Ovary (tissue), 9 donors: ENCODE data around the gene HIVEP3. TPM values are rescaled to one million over a fixed set of nuclear protein-coding genes. Genes with fewer than 3 reads are reported as not detected.

Experiments
- DNase-seq, 5 donors: peaks; one replicate each; pipeline ENCODE4 v3.0.0-alpha.2; 2019 to 2020
- H3K27ac ChIP-seq, 2 donors: fragments of 200-600 bp; one replicate each; pipeline versions ENCODE4 v1.5.1 to v1.8.0; 2019 to 2022
- H3K27me3 ChIP-seq: fragments of 200-600 bp; one replicate; pipeline ENCODE4 v1.8.0; 2022
- H3K36me3 ChIP-seq: fragments of 200-600 bp; sonication (generic); one replicate; pipeline ENCODE4 v1.5.1; 2019
- H3K4me1 ChIP-seq: one replicate; pipeline ENCODE4 v1.8.1; 2013; ENCODE audit warnings: mild to moderate bottlenecking, moderate library complexity; ENCODE audit not compliant: insufficient read depth
- H3K4me3 ChIP-seq: fragments of 200-600 bp; sonication (generic); one replicate; pipeline ENCODE4 v1.5.1; 2017
- H3K9me3 ChIP-seq, 2 donors: fragments of 200-600 bp in 1 of 2; sonication (generic) in 1 of 2; one replicate each; pipeline versions ENCODE4 v1.5.1 to v1.8.1; 2013 to 2019; ENCODE audit warnings: mild to moderate bottlenecking in 1 of 2, moderate library complexity in 1 of 2
- EP300 ChIP-seq: sonication (generic); formaldehyde crosslinking; IDR thresholded peaks from one replicate; pipeline ENCODE4 v1.6.1; 2017; ENCODE audit warnings: antibody characterized with exemption
- POLR2A ChIP-seq: fragments of 450-650 bp; IDR thresholded peaks from one replicate; pipeline ENCODE4 v1.6.1; 2017; ENCODE audit warnings: antibody characterized with exemption, mild to moderate bottlenecking, moderate library complexity
- WGBS, 3 donors: extraction: QIAGEN DNeasy Blood & Tissue Kit in 1 of 3; methylation state at CpG; one replicate each; pipeline versions ENCODE4 v1.1.5 to v1.1.7; 2013 to 2017; 5-methylcytosine and 5-hydroxymethylcytosine counted together
- intact Hi-C, 4 donors: fragments of 100-400 bp; cut with DNase I; formaldehyde crosslinking; loops; one replicate each; pipeline versions ENCODE4 v1.11.0 to v1.15.1; 2022 to 2023
- polyA plus RNA-seq, 2 donors: library from polyadenylated mRNA; stranded (reverse); fragments of 200-250 nt in 1 of 2; fragments of 350-450 nt in 1 of 2; fragmentation: Illumina TruSeq in 1 of 2; extraction: RNeasy Lipid Tissue Mini Kit (QIAGEN cat#74804) in 1 of 2; gene quantifications; one replicate each; pipeline ENCODE4 v1.2.3, GENCODE V29; 2013 to 2014
- total RNA-seq, 7 donors: library from RNA; depleted of rRNA in 2 of 7; stranded (reverse); fragments of >200 nt in 2 of 7; fragmentation: NEBNext Ultra II Directional in 3 of 7; extraction: Animal tissue kit (Norgen Biotek cat#: 25700) in 3 of 7; gene quantifications; one replicate each; pipeline versions ENCODE4 v1.1.0 to v1.2.4, GENCODE V29; 2016 to 2023
- TF ChIP-seq, protein P1 (sequence below), 3 donors: fragments of 450-650 bp in 2 of 3; fragments of 200-600 bp in 1 of 3; IDR thresholded peaks; one replicate each; pipeline versions ENCODE4 v1.5.1 to v1.8.0; 2016 to 2022; ENCODE audit warnings: antibody characterized with exemption in 3 of 3, mild to moderate bottlenecking in 1 of 3
- donor health status: DM: no; HTN: no; CAD: no; lungs with moderate emphysema.
- donor health status: DM: no; HTN: no; CAD: no.
- donor health status: Bipolar disorder and iron deficiency.
- donor health status: DM: yes; HTN: yes; CAD: no.
- donor health status: DM: no; HTN: no; CAD: no.
- donor health status: DM: yes; HTN: yes; CAD: no.

Gene HIVEP3
- total and polyA plus RNA-seq, 9 donors, result 3.0 to 7.5 (median 5.2) TPM

DNA sequence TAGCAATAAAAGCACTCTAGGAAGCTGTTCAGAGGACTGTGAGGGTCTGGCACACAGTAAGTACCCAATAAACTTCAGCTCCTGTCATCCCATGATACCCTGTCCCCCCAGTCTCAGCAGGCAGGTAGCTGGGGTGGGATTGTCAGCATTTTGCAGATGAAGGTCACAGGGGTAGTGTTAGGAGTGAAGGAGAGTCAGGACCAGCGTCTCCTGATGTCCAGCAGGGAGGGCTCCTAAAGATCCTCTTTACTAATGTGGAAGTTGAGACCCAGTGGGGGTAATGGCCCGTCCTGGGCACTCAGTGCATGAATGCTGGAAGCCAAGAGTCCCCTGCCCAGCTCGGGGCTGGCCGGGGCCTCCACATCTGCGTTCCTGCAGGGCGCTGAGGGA is 402.9 kb downstream of the HIVEP3 start:
- no peaks in the 10 kb centered on the region for H3K9me3 ChIP-seq
- H3K27ac ChIP-seq, result no peak overlapping the region
- no peak overlapping the region for H3K4me3 ChIP-seq
- H3K27me3 ChIP-seq, result no peaks in the 10 kb centered on the region
- WGBS, 3 donors, result 7 to 14% (median 14%) methylated on average over 6 of the region's 6 CpGs
- H3K36me3 ChIP-seq, result no peaks in the 10 kb centered on the region
- DNase-seq, result no peak
- intact Hi-C loops, result no loop called here
- TF ChIP-seq, protein P1, sequence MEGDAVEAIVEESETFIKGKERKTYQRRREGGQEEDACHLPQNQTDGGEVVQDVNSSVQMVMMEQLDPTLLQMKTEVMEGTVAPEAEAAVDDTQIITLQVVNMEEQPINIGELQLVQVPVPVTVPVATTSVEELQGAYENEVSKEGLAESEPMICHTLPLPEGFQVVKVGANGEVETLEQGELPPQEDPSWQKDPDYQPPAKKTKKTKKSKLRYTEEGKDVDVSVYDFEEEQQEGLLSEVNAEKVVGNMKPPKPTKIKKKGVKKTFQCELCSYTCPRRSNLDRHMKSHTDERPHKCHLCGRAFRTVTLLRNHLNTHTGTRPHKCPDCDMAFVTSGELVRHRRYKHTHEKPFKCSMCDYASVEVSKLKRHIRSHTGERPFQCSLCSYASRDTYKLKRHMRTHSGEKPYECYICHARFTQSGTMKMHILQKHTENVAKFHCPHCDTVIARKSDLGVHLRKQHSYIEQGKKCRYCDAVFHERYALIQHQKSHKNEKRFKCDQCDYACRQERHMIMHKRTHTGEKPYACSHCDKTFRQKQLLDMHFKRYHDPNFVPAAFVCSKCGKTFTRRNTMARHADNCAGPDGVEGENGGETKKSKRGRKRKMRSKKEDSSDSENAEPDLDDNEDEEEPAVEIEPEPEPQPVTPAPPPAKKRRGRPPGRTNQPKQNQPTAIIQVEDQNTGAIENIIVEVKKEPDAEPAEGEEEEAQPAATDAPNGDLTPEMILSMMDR (IDR thresholded peaks at IDR 0.05), result no peak
- no peak for TF ChIP-seq POLR2A
- no peak for TF ChIP-seq EP300
- peaks cover 2% of the 10 kb centered on the region for H3K4me1 ChIP-seq

DNA sequence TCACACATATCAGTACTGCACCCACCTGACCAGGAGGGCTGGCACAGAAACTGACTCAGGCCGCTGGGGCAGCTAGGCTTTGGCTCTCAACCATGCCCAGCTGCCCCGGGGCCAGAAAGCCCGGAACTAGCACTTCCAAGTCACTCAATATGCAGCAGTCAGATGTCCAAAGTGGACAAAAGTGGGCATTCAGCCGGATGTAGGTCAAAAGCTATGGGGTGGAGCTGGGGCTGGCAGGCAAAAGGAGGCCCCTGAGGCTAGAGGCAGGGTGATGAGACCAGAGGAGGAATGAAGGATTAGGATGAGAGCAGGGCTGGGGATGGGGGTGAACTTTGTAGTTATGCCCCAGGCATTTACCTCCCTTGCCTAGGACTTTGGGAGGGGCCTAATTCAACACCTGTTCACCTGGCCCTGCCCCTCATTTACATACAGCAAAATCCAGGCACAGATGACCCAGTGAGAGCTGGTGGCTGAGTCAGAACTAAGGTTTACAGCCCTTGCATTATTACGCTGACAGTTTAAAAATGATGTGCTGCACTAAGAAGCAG is 403.5 kb downstream of the HIVEP3 start:
- H3K27ac ChIP-seq, result no peak overlapping the region

DNA sequence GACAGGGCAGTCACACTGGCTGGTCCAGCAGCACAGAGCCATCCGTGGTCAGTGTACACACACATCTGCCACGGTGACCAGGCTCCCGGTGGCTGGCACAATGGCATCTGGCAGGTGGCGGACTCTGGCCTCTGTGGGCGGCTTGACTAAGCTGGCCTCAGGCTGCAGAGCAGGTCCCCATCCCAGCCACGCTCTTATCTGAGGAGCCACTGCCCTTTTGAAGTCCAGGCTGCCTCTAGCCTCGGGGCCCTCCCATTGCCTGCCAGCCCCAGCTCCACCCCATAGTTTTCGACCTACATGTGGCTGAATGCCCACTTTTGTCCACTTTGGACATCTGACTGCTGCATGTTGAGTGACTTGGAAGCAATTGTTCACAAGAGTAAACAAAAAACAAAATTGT is 404.3 kb downstream of the HIVEP3 start:
- peaks cover 2% of the 10 kb centered on the region for H3K4me1 ChIP-seq
- WGBS, 3 donors, result 89 to 93% (median 90%) methylated on average over 8 of the region's 8 CpGs
- TF ChIP-seq EP300 (no peak), POLR2A (no peak)
- TF ChIP-seq, protein P1 (IDR thresholded peaks at IDR 0.05), result no peak

More for the DNA sequence above, 403.5 kb downstream of the HIVEP3 start:
- H3K9me3 ChIP-seq, result no peaks in the 10 kb centered on the region
- H3K4me3 ChIP-seq, result no peak overlapping the region
- intact Hi-C loops, result no loop called here
- peaks cover 2% of the 10 kb centered on the region for H3K4me1 ChIP-seq
- H3K36me3 ChIP-seq, result no peaks in the 10 kb centered on the region
- TF ChIP-seq POLR2A (no peak), EP300 (no peak)
- TF ChIP-seq, protein P1 (IDR thresholded peaks at IDR 0.05), result no peak
- WGBS, 3 donors, result 77 to 90% (median 81%) methylated on average over 5 of the region's 5 CpGs
- H3K27me3 ChIP-seq, result no peaks in the 10 kb centered on the region
- no peak for DNase-seq

DNA sequence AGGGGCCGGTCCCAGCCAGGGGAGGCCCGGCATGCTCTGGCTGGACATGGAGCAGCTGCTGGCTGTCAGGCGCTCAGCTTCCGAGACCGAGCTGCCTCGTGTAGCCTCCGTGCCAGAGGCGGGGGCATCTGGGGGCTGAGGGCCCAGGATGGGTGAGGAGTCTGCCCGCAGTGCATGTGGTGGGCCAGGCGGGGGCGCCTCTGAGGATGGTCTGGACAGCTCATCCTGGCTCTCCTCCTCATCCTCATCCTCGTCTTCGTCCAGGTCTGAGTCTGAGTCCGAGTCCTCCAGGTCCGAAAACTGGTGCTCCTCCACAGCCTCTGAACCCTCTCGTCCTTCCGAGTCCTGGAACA is 405.4 kb downstream of the HIVEP3 start:
- 59 to 74% (median 65%) methylated on average over 17 of the region's 17 CpGs for WGBS, 3 donors
- no peak overlapping the region for H3K27ac ChIP-seq
- TF ChIP-seq POLR2A, result no peak
- TF ChIP-seq EP300, result no peak
- TF ChIP-seq, protein P1 (IDR thresholded peaks at IDR 0.05), result no peak
- peaks cover 2% of the 10 kb centered on the region for H3K4me1 ChIP-seq
- DNase-seq, result no peak
- no peaks in the 10 kb centered on the region for H3K27me3 ChIP-seq
- no peak overlapping the region for H3K4me3 ChIP-seq
- H3K9me3 ChIP-seq, result no peaks in the 10 kb centered on the region
- H3K36me3 ChIP-seq, result no peaks in the 10 kb centered on the region
- intact Hi-C loops, result no loop called here

More for the DNA sequence above, 404.3 kb downstream of the HIVEP3 start:
- intact Hi-C loops, result no loop called here
- H3K4me3 ChIP-seq, result no peak overlapping the region
- H3K36me3 ChIP-seq, result no peaks in the 10 kb centered on the region
- H3K27ac ChIP-seq, result no peak overlapping the region
- no peaks in the 10 kb centered on the region for H3K9me3 ChIP-seq
- H3K27me3 ChIP-seq, result no peaks in the 10 kb centered on the region
- DNase-seq, result no peak
